GM18868 (cell line): Measurements from ENCODE around the gene CAND2.

Experiments used
- ATAC-seq: cut with Tn5 transposase; IDR thresholded peaks from one replicate; pipeline ENCODE4 v1.9.1; 2021; ENCODE audit warnings: mild to moderate bottlenecking, moderate library complexity; ENCODE audit not compliant: unreplicated experiment

Gene CAND2

DNA sequence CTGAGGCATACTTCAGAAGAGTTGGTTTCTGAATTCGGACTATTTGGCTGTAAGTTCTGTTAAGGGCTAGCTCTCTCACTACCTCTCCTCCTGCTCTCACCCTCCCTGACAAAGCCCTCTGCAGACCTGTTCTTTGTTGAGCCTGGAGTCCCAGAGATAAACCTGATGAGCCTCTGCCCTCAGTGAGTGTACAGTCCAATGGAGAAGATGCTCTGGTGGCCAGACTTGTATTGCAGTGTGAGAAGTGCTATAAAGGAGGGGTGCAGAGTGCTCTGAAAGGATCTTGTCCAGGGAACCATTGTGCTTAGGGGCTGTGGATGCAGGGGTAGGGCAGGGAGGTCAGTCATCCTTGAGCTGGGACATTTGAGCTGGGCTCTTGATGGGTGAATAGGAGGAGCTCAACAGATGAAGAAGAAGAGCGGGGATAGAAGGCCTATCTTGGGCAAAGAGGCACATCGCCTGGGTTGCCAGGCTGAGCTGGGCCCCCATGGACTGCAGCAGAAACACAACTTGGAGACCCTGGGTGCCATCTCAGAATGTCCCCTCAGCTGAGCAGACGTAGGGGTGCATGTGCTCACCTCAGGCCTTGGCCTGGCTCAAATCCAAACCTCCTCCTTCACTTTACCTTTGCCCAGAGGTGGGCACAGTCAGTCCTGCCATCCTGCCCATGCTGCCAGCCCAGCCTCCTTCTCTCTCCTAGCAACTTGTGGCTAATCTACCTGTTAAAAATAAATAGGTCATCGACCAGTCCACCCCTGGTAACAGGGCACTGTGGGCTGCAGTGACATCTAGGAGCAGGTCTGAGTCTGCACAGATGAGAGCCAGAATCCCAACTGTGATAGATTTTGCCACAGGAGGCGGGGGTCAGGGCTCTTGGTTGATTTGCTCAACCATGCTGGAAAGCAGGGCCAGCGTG lies 3.3 kb downstream of the CAND2 start:
- ATAC-seq: no peak

- ATAC-seq: no peak
Measured at GRCh38 chr3:12803371-12803770, 6.9 kb downstream of the CAND2 start.

- ATAC-seq: no peak
Measured at GRCh38 chr3:12807066-12807465, 10.6 kb downstream of the CAND2 start.

- ATAC-seq: no peak
Measured at GRCh38 chr3:12807601-12808359, 11.3 kb downstream of the CAND2 start.

GRCh38 chr3:12808587-12808986 lies 12.1 kb downstream of the CAND2 start:
- ATAC-seq: no peak

DNA sequence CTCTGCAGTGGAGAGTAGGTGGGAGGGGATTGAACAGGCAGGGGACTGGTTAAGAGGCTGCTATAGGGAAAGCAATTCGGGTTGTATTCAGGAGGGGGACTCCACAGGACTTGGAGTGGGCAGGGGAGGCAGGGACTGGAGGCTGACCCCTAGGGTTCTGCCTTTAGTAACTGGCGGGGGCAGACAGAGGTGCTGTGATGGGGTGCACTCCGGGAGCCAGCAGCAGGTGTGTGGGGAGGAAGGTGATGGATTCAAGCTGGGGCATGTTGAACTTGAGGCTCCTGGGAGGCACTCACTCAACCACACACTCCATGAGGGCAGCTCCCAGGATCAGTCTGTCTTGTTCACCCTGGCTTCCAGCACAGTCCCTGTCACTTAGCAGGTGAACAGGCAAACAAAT lies 12.5 kb downstream of the CAND2 start:
- no peak for ATAC-seq

DNA sequence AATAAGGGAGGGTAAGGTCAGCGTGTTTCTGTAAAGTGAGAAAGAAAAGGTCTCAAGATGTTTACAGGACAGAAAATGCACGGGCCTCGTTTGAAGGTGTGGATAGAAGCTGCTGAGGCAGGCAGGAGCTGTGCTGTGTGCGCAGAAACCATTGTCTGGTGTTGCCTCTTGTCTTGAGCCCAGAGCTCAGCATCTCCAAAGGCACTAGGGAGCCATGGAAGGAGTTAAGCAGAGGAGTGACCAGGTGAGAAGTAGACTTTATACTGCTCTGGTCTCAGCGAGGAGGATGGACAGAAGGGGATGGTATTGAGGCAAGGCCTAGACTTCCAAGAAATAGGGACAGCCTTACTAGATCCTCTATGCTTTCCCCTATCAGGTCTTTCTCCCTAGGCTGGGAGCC lies 13.0 kb downstream of the CAND2 start:
- no peak for ATAC-seq

GRCh38 chr3:12810013-12810780 lies 13.7 kb downstream of the CAND2 start:
- ATAC-seq: peak; percentile 99

DNA sequence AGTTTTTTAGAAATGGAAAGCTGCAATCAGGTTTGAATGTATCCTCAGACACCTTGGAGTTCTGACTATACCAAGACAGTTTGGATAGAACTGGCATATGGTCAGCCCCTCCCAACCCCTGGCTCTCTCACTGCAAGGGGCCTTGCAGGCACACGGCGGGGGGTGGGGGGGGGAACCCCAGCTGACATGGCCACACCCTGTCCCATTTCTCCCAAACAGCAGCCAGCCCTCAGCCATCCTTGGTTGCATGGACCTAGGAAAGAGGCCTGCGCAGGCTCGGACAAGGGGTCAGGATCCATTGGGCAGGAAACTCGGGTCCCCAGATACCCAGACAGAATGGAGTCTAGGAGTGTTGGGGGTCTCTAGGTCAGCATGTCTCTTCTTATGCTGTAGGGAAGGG lies 14.5 kb downstream of the CAND2 start:
- ATAC-seq: no peak

- ATAC-seq: no peak
Measured at GRCh38 chr3:12812812-12813211, 16.3 kb downstream of the CAND2 start.

DNA sequence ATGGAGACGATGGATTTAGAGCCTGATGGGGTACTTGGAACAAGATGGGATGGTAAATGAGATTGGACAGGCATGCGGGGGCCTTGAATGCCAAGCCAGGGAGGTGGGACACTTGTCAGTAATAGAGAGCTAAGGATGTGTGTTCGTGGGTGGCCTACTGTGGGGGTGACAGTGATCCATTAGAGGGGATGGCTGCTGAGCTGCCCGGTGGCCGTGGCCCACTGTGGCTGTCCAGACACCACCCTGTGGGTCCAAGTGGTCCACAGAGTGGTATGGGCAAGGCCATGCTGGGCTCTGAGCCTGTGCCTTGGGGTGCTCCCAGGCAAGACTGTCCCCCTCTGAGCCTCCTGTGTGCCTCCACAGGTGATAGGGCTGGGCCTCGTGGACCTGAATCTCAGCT lies 17.5 kb downstream of the CAND2 start:
- ATAC-seq: no peak

DNA sequence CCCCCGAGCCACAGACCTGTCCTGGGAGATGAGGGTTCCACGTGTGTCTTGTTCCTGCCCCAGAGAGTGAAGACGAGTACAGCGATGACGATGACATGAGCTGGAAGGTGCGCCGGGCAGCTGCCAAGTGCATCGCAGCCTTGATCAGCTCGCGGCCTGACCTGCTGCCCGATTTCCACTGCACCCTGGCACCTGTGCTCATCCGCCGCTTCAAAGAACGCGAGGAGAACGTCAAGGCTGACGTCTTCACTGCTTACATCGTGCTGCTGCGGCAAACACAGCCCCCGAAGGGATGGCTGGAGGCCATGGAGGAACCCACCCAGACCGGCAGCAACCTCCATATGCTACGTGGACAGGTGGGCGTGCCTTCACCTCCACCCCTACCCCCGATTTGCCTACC lies 18.6 kb downstream of the CAND2 start:
- no peak for ATAC-seq

- ATAC-seq: no peak
Measured at GRCh38 chr3:12815719-12816118, 19.2 kb downstream of the CAND2 start.

DNA sequence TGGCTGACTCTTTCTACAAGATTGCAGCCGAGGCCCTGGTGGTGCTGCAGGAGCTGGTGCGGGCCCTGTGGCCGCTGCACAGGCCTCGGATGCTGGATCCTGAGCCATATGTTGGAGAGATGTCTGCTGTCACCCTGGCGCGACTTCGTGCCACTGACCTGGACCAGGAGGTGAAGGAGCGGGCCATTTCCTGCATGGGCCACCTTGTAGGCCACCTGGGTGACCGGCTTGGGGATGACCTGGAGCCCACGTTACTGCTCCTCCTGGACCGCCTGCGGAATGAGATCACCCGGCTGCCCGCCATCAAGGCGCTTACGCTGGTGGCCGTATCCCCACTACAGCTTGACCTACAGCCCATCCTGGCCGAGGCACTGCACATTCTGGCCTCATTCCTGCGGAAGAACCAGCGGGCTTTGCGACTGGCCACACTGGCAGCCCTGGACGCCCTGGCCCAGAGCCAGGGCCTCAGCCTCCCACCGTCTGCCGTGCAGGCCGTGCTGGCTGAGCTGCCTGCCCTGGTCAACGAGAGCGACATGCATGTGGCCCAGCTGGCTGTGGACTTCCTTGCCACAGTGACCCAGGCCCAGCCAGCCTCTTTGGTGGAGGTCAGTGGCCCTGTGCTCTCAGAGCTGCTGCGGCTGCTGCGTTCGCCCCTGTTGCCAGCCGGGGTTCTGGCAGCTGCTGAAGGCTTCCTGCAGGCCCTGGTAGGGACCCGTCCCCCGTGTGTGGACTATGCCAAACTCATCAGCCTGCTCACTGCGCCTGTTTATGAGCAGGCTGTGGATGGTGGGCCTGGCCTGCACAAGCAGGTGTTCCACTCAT lies 20.3 kb downstream of the CAND2 start:
- ATAC-seq: no peak

GRCh38 chr3:12817343-12817710 lies 20.8 kb downstream of the CAND2 start:
- ATAC-seq: no peak

GRCh38 chr3:12818273-12818672 lies 21.8 kb downstream of the CAND2 start:
- ATAC-seq: no peak

GRCh38 chr3:12818773-12819172 lies 22.3 kb downstream of the CAND2 start:
- ATAC-seq: no peak

DNA sequence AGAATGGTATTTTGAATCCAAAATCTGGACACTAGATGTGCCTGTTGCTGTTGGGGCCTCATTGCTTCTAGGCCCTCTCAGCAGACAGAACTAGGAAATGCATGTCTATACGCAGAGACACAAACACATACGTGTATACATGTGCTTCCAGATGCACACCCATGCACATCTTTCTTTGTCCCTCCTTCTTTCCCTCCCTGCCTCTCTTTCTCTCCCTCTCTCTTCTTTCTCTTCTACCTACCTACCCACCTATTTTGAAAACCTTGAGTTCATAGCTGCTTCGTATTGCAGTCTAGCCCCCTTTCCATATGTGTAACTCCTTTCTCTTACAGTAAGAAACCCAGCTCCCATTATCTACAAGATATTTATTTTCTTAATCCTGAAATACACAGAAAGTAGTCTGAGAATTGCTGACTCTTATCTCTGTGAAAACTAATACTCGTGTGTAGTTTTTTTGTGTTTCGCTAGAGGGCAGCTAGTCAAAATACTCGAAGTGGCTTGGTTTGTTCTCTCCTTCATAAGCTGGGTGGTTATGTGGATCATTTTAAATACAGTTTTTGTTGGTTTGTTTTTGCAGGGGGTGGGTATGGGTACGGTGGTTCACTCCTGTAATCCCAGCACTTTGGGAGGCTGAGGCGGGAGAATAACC lies 26.4 kb downstream of the CAND2 start:
- no peak for ATAC-seq

DNA sequence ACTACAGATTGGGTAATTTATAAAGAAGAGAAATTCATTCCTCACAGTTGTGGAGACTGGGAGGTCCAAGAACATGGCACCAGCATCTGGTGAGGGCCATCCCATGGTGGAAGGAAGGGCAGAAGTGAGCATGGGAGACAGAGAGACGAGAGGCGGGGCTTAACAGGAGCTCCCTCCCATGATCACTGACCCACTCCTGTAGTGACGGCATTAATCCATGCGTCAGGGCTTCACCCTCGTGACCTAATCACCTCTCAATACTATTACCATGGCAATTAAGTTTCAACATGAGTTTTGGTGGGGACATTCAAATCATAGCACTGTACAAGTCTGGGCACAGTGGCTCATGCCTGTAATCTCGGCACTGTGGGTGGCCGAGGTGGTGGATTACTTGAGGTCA lies 27.8 kb downstream of the CAND2 start:
- no peak for ATAC-seq

- ATAC-seq: no peak
Measured at GRCh38 chr3:12825156-12825555, 28.7 kb downstream of the CAND2 start.
